Kidney capillary endothelial cell (primary cell): ENCODE measurements around the gene CIB4.

Source experiments
- DNase-seq: peaks from one replicate; pipeline ENCODE4 v3.0.0-alpha.2; 2018; ENCODE audit warnings: low spot score

The CIB4 gene

GRCh38 chr2:26581991-26582842 lies 58.9 kb downstream of the CIB4 start:
- DNase-seq: no peak

- DNase-seq: no peak
Measured at GRCh38 chr2:26581266-26581990, 59.7 kb downstream of the CIB4 start.

GRCh38 chr2:26580751-26581150 lies 60.4 kb downstream of the CIB4 start:
- no peak for DNase-seq

GRCh38 chr2:26580151-26580550 lies 61.0 kb downstream of the CIB4 start:
- no peak for DNase-seq

- no peak for DNase-seq
Measured at GRCh38 chr2:26579723-26580040, 61.5 kb downstream of the CIB4 start.

GRCh38 chr2:26579025-26579722 lies 62.0 kb downstream of the CIB4 start:
- DNase-seq: no peak

GRCh38 chr2:26578581-26578980 lies 62.6 kb downstream of the CIB4 start:
- DNase-seq: no peak

GRCh38 chr2:26578113-26578458 lies 63.1 kb downstream of the CIB4 start:
- no peak for DNase-seq

GRCh38 chr2:26577442-26578112 lies 63.6 kb downstream of the CIB4 start:
- peak; percentile 45 for DNase-seq

GRCh38 chr2:26576565-26577441 lies 64.4 kb downstream of the CIB4 start:
- no peak for DNase-seq

GRCh38 chr2:26575836-26576564 lies 65.2 kb downstream of the CIB4 start:
- DNase-seq: no peak

GRCh38 chr2:26574900-26575560 lies 66.1 kb downstream of the CIB4 start:
- no peak for DNase-seq

- DNase-seq: no peak
Measured at GRCh38 chr2:26574066-26574899, 66.9 kb downstream of the CIB4 start.

GRCh38 chr2:26573241-26573925 lies 67.8 kb downstream of the CIB4 start:
- DNase-seq: no peak

- no peak for DNase-seq
Measured at GRCh38 chr2:26572591-26572990, 68.6 kb downstream of the CIB4 start.

- no peak for DNase-seq
Measured at GRCh38 chr2:26571316-26571715, 69.8 kb downstream of the CIB4 start.

GRCh38 chr2:26570083-26570430 lies 71.1 kb downstream of the CIB4 start:
- no peak for DNase-seq

- DNase-seq: no peak
Measured at GRCh38 chr2:26569216-26570082, 71.7 kb downstream of the CIB4 start.
